HUES64 (cell line): ENCODE results near the gene CEP76. TPM values are rescaled to one million over a fixed set of nuclear protein-coding genes. Genes with fewer than 3 reads are reported as not detected.

Experiments used
- H3K27ac ChIP-seq: 2 replicates; pipeline ENCODE4 v1.7.0; 2013; ENCODE audit warnings: low read depth, low read length, inconsistent platforms
- H3K27me3 ChIP-seq: 2 replicates; pipeline ENCODE4 v1.6.1; 2013; ENCODE audit warnings: mild to moderate bottlenecking, low read length; ENCODE audit not compliant: insufficient read depth
- H3K36me3 ChIP-seq: 2 replicates; pipeline ENCODE4 v1.6.1; 2013; ENCODE audit warnings: mild to moderate bottlenecking, low read length; ENCODE audit not compliant: insufficient read depth
- H3K4me1 ChIP-seq: 2 replicates; pipeline ENCODE4 v1.6.1; 2013; ENCODE audit warnings: mild to moderate bottlenecking, low read length, moderate library complexity; ENCODE audit not compliant: insufficient read depth
- H3K4me3 ChIP-seq: 2 replicates; pipeline ENCODE4 v1.5.1; 2013; ENCODE audit warnings: mild to moderate bottlenecking, low read length, moderate library complexity
- H3K9ac ChIP-seq: 2 replicates; pipeline ENCODE4 v1.6.1; 2013; ENCODE audit warnings: mild to moderate bottlenecking, low read depth, low read length
- H3K9me3 ChIP-seq: 2 replicates; pipeline ENCODE4 v1.6.1; 2013; ENCODE audit warnings: low read depth, low read length; ENCODE audit not compliant: insufficient read depth
- WGBS: fragments of 150-250, 120-280 bp; methylation state at CpG from one replicate; pipeline ENCODE4 v1.1.7; 2013; ENCODE audit warnings: missing lambda C conversion rate; 5-methylcytosine and 5-hydroxymethylcytosine counted together
- polyA plus RNA-seq, 2 experiments: library from polyadenylated mRNA; stranded (reverse); fragments of 50-300 nt; gene quantifications; one replicate each; pipeline ENCODE4 v1.2.3, GENCODE V29; 2013

Gene CEP76, protein sequence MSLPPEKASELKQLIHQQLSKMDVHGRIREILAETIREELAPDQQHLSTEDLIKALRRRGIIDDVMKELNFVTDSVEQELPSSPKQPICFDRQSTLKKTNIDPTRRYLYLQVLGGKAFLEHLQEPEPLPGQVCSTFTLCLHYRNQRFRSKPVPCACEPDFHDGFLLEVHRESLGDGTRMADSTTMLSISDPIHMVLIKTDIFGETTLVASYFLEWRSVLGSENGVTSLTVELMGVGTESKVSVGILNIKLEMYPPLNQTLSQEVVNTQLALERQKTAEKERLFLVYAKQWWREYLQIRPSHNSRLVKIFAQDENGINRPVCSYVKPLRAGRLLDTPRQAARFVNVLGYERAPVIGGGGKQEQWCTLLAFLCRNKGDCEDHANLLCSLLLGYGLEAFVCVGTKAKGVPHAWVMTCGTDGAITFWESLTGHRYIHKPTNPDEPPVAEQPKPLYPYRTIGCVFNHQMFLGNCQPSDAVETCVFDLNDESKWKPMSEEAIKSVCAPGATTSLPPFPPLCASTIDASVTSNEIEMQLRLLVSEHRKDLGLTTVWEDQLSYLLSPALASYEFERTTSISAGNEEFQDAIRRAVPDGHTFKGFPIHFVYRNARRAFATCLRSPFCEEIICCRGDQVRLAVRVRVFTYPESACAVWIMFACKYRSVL
- polyA plus RNA-seq (2013, experiment 1 of 2), result 13.9 TPM
- 14.4 TPM for polyA plus RNA-seq (2013, experiment 2 of 2)

DNA sequence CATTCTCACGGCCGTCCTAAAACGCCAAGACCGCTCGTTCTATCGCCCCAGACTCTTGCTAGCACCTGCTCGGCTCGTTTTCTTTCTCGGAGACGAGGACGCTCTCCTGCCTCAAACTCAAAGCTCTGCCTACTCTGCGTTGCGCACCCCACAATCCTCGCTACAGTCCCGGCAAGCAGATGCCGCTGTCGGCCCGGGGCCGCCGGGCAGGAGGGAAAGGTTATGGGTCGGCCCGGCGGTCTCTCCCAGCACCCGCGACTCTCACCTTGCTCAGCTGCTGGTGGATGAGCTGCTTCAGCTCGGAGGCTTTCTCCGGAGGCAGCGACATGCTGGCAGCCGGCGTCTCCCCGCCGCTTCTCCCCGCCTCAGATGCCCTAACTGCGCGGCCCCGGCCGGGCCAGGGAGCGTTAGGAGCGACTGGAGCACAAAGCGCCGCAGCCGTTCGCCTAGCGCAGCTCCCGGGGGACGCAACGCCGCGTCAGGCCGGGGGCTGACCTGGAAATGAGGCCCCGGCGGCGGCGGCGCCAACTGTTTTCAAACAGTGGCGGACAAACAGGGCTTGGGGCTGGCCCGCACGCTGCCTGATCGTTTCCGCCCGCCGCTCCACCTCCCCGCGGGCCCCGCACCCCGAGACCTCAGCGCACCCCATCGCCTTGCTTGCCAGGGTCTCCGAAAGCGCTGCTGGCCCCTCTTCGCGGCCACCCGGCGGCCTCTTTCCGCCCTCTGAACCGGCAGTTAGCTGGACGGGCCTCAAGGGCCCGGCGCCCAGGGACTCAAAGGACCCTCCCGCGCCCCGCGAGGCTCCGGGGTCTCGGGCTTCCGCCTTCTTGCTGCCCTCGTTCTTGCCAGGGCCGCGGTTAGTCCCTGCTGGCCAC, at the start of gene CEP76, which contains the start of gene PSMG2:
TSS of gene CEP76 (minus strand) at position 503 of the 875 bp plus-strand sequence. CDS start at position 328, 175 bp downstream.
TSS of gene PSMG2 (plus strand) at position 822 of the 875 bp plus-strand sequence. CDS start 66 bp downstream, outside the sequence.
- WGBS, result under 1% methylated on average over 89 of the region's 89 CpGs
- peak within 1 kb of the TSS; percentile 97 for H3K4me3 ChIP-seq

GRCh38 chr18:12751891-12752290, 49.4 kb upstream of the CEP76 start:
- H3K27me3 ChIP-seq, result no peaks in the 10 kb centered on the region
- H3K36me3 ChIP-seq, result no peaks in the 10 kb centered on the region
- H3K4me1 ChIP-seq, result no peaks in the 10 kb centered on the region
- no peak overlapping the region for H3K4me3 ChIP-seq
- H3K9me3 ChIP-seq, result no peaks in the 10 kb centered on the region
- H3K27ac ChIP-seq, result no peak overlapping the region
- H3K9ac ChIP-seq, result no peak overlapping the region
- WGBS, result 92% methylated on average over 4 of the region's 4 CpGs

More for the DNA sequence above, at the start of gene CEP76, which contains the start of gene PSMG2:
- H3K4me1 ChIP-seq, result peaks cover 10% of the 10 kb centered on the region
- no peaks in the 10 kb centered on the region for H3K9me3 ChIP-seq
- peak within 1 kb of the TSS; percentile 94 for H3K27ac ChIP-seq
- peaks cover 52% of the 10 kb centered on the region for H3K36me3 ChIP-seq
- peak within 1 kb of the TSS; percentile 98 for H3K9ac ChIP-seq
- H3K27me3 ChIP-seq, result no peaks in the 10 kb centered on the region

DNA sequence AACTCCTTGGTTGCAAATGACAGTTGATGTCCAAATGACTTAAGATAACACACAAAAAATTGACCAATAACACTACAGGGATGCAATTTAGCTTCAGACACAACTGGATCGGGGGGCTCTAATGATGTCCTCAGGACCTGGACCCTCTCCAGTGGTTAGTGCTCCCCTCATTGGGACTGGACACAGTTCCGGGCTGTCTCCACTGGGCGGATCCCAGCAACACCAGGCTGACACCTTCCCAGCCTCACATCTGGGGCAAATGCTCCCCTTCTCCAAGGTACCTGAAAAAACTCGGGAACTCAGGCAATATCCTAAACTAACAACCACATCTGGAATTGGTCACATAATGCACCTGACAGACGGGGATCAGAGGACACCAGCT, 49.0 kb upstream of the CEP76 start:
- Histone ChIP-seq H3K9me3 (no peaks in the 10 kb centered on the region), H3K4me1 (no peaks in the 10 kb centered on the region), H3K4me3 (no peak overlapping the region), H3K36me3 (no peaks in the 10 kb centered on the region), H3K9ac (no peak overlapping the region), H3K27ac (no peak overlapping the region), H3K27me3 (no peaks in the 10 kb centered on the region)
- WGBS, result 93% methylated on average over 5 of the region's 5 CpGs

DNA sequence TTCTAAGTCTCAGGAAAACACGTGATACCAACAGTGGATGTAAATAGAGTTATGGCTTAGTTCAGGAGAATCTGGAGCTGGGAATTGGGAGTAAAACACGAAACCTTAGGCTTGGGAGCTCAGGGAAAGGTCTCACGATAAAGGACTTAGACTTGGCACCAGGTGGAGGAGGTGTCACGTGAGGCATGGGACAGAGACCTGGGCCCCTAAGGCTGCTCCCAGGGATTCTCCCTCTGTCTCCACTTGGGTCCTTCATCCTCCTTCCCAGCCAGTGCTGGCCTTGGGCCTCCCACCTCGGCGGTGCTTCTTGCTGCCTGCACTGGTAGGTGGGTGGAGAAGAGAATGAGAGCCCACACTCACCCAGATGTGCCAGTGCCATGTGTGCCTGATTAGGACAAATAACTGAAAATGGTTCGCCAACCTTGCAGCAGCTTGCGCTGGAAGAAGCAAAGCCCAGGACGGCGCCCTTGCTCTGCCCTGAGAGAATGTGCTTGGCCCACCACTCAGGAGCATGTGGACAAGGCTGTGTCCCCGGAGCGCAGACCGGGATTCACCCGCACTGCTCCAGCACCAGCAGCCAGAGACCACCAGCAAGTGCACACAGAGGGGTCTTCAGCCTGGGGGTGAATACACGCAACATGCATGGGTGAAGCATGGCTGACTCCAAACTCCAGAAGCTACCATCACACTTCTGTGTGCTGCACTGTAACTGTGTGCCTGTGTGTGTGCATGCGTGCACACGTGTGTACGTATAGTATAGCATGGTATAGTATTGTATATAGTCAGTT, 48.4 kb upstream of the CEP76 start:
- Histone ChIP-seq H3K9me3 (no peaks in the 10 kb centered on the region), H3K36me3 (no peaks in the 10 kb centered on the region), H3K4me1 (no peaks in the 10 kb centered on the region), H3K9ac (no peak overlapping the region), H3K27ac (no peak overlapping the region), H3K4me3 (no peak overlapping the region), H3K27me3 (no peaks in the 10 kb centered on the region)
- WGBS, result 95% methylated on average over 15 of the region's 18 CpGs

- H3K9me3 ChIP-seq, result no peaks in the 10 kb centered on the region
- no peaks in the 10 kb centered on the region for H3K4me1 ChIP-seq
- H3K9ac ChIP-seq, result no peak overlapping the region
- H3K27ac ChIP-seq, result no peak overlapping the region
- no peak overlapping the region for H3K4me3 ChIP-seq
- H3K36me3 ChIP-seq, result no peaks in the 10 kb centered on the region
- 92% methylated on average over 14 of the region's 14 CpGs for WGBS
- no peaks in the 10 kb centered on the region for H3K27me3 ChIP-seq
Observed at GRCh38 chr18:12750076-12750714, 47.7 kb upstream of the CEP76 start.

DNA sequence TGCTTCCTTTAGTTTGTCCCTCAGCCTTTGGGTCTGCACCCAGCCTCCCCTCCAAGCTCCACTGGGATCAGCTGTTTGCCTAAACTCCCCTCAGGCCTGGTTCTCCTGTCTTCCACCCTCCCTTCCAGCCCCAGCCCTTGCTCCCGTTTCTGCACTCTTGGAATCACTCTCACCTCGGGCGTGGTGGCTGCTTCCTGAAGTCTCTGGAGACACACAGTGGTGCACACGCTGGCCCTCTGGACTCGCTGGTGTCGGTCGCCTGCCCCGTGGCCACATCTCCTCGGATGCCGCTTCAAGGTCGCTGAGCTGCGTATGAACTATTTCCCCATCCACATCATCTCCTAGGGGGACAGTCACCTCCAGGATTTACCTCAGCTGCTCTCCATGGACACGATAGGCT, 46.6 kb upstream of the CEP76 start:
- WGBS, result 91% methylated on average over 12 of the region's 13 CpGs
- H3K4me1 ChIP-seq, result no peaks in the 10 kb centered on the region
- H3K9me3 ChIP-seq, result no peaks in the 10 kb centered on the region
- no peaks in the 10 kb centered on the region for H3K27me3 ChIP-seq
- no peak overlapping the region for H3K27ac ChIP-seq
- no peak overlapping the region for H3K9ac ChIP-seq
- no peaks in the 10 kb centered on the region for H3K36me3 ChIP-seq
- no peak overlapping the region for H3K4me3 ChIP-seq

- H3K9me3 ChIP-seq, result no peaks in the 10 kb centered on the region
- no peaks in the 10 kb centered on the region for H3K4me1 ChIP-seq
- no peaks in the 10 kb centered on the region for H3K36me3 ChIP-seq
- no peak overlapping the region for H3K4me3 ChIP-seq
- H3K9ac ChIP-seq, result no peak overlapping the region
- H3K27me3 ChIP-seq, result no peaks in the 10 kb centered on the region
- no peak overlapping the region for H3K27ac ChIP-seq
- WGBS, result 96% methylated on average over 5 of the region's 5 CpGs
Observed at GRCh38 chr18:12748671-12749070, 46.1 kb upstream of the CEP76 start.

DNA sequence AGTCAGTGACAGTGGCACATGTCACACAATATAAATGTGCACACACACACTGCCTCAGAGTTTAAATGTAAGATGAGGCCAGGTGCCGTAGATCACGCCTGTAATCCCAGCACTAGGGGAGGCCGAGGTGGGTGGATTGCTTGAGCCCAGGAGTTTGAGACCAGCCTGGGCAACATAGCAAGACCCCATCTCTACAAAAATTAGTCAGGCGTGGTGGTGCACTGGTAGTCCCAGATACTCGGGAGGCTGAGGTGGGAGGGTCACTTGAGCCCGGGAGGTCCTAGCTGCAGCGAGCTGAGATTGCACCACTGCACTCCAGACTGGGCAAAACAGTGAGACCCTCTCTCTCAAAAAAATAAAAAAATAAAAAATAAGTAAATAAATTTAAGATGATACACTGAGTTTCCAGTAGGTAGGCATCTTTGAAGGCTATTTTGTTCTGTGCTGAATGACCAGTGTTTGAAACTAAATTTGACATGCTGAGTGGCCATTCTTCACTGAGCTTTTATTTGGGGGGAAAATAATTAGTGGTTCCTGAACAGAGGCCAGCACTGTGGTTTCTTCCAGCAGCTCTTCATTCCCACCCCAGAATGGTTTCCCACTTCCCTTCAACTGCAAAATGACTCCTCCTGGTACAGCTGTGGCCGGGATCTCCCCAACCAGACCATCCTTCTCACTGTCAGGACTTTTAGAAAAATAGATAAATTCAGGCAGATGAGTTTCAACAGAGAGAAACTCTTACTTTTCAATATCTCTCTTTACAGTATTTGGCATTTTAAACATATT, 45.2 kb upstream of the CEP76 start:
- 94% methylated on average over 8 of the region's 8 CpGs for WGBS

GRCh38 chr18:12745095-12745795, 42.7 kb upstream of the CEP76 start:
- Histone ChIP-seq H3K4me3 (no peak overlapping the region), H3K27me3 (no peaks in the 10 kb centered on the region), H3K9me3 (no peaks in the 10 kb centered on the region), H3K4me1 (no peaks in the 10 kb centered on the region), H3K36me3 (no peaks in the 10 kb centered on the region), H3K9ac (no peak overlapping the region), H3K27ac (no peak overlapping the region)
- 93% methylated on average over 4 of the region's 7 CpGs for WGBS

More for the DNA sequence above, 45.2 kb upstream of the CEP76 start:
- Histone ChIP-seq H3K27me3 (no peaks in the 10 kb centered on the region), H3K9ac (no peak overlapping the region), H3K9me3 (no peaks in the 10 kb centered on the region), H3K4me3 (no peak overlapping the region), H3K27ac (no peak overlapping the region), H3K4me1 (no peaks in the 10 kb centered on the region), H3K36me3 (no peaks in the 10 kb centered on the region)
